Keratinocyte (primary cell): Measurements from ENCODE around the gene MAMDC2. TPM values are rescaled to one million over a fixed set of nuclear protein-coding genes. Genes with fewer than 3 reads are reported as not detected.

Experiments used
- DNase-seq: peaks from one replicate; pipeline ENCODE4 v3.0.0-alpha.2; 2011; ENCODE audit warnings: low read depth, missing footprints, low spot score
- FAIRE-seq: peaks from 2 replicates; lab custom pipeline; 2011; peaks lifted over from hg19 to GRCh38; lab: Jason Lieb, UNC
- H2AFZ ChIP-seq: 2 replicates; pipeline ENCODE4 v1.6.0; 2012; ENCODE audit warnings: low read length, control low read depth, inconsistent platforms; ENCODE audit not compliant: control insufficient read depth
- H3K27ac ChIP-seq: 2 replicates; pipeline ENCODE4 v1.5.1; 2011; ENCODE audit warnings: low read length; ENCODE audit not compliant: control insufficient read depth, insufficient read depth
- H3K27me3 ChIP-seq: 3 replicates; pipeline ENCODE4 v1.6.0; 2011; ENCODE audit warnings: low read length; ENCODE audit not compliant: control insufficient read depth, insufficient read depth; ENCODE audit errors: extremely low read depth
- H3K36me3 ChIP-seq, 2 experiments: 2 replicates in 1 of 2; 3 replicates in 1 of 2; pipeline ENCODE4 v1.5.1; 2011; ENCODE audit warnings: low read length in 2 of 2, mild to moderate bottlenecking in 1 of 2; ENCODE audit not compliant: control insufficient read depth in 2 of 2, insufficient read depth in 2 of 2; ENCODE audit errors: extremely low read depth in 1 of 2
- H3K4me1 ChIP-seq: 3 replicates; pipeline ENCODE4 v1.5.1; 2011; ENCODE audit warnings: low read length; ENCODE audit not compliant: control insufficient read depth, insufficient read depth; ENCODE audit errors: extremely low read depth
- H3K4me2 ChIP-seq: 3 replicates; pipeline ENCODE4 v1.6.0; 2011; ENCODE audit warnings: low read depth, low read length; ENCODE audit not compliant: control insufficient read depth, insufficient read depth; ENCODE audit errors: extremely low read depth
- H3K4me3 ChIP-seq, 3 experiments: fragments of 200-600 bp in 1 of 3; sonication (generic) in 1 of 3; 2 replicates in 2 of 3; 3 replicates in 1 of 3; pipeline ENCODE4 v1.5.1; 2011 to 2016; ENCODE audit warnings: low read length in 3 of 3, mild to moderate bottlenecking in 3 of 3, control low read depth in 2 of 3, inconsistent platforms in 1 of 3, low read depth in 1 of 3, mixed read lengths in 1 of 3, mixed run types in 1 of 3, moderate library complexity in 1 of 3; ENCODE audit not compliant: control insufficient read depth in 2 of 3, insufficient read depth in 2 of 3; ENCODE audit errors: extremely low read depth in 1 of 3
- H3K79me2 ChIP-seq: 2 replicates; pipeline ENCODE4 v1.6.0; 2012; ENCODE audit warnings: low read length; ENCODE audit not compliant: control insufficient read depth, insufficient read depth
- H3K9ac ChIP-seq: 3 replicates; pipeline ENCODE4 v1.6.0; 2011; ENCODE audit warnings: low read length; ENCODE audit not compliant: control insufficient read depth, insufficient read depth; ENCODE audit errors: extremely low read depth
- H3K9me1 ChIP-seq: 3 replicates; pipeline ENCODE4 v1.6.0; 2011; ENCODE audit warnings: low read length; ENCODE audit not compliant: control insufficient read depth, insufficient read depth; ENCODE audit errors: extremely low read depth
- H3K9me3 ChIP-seq: 2 replicates; pipeline ENCODE4 v1.5.1; 2012; ENCODE audit warnings: low read depth, low read length; ENCODE audit not compliant: control insufficient read depth
- H4K20me1 ChIP-seq: 3 replicates; pipeline ENCODE4 v1.6.0; 2011; ENCODE audit warnings: low read length; ENCODE audit not compliant: control insufficient read depth, insufficient read depth; ENCODE audit errors: extremely low read depth
- CTCF ChIP-seq, 3 experiments: IDR thresholded peaks in 1 of 3; conservative IDR thresholded peaks in 1 of 3; optimal IDR thresholded peaks in 1 of 3; 2 replicates in 2 of 3; 3 replicates in 1 of 3; pipeline versions ENCODE3 to v1.5.1; 2011; ENCODE audit warnings: low read length in 3 of 3, mild to moderate bottlenecking in 3 of 3, moderate library complexity in 2 of 3, control low read depth in 1 of 3, inconsistent platforms in 1 of 3; ENCODE audit not compliant: insufficient read depth in 2 of 3; ENCODE audit errors: extremely low read depth in 1 of 3
- EZH2 ChIP-seq: IDR thresholded peaks from one replicate; pipeline ENCODE4 v1.6.1; 2012; ENCODE audit warnings: inconsistent platforms, mild to moderate bottlenecking, low read length, moderate library complexity
- dilution Hi-C: fragments of 300-500 bp; cut with MboI; formaldehyde crosslinking; loops from one replicate; pipeline ENCODE4 v1.7.0; 2020; ENCODE audit warnings: low sequenced_read_pairs; ENCODE audit not compliant: extremely low pct_ligation_motif_present
- polyA plus RNA-seq, 5 experiments: library from polyadenylated mRNA; depleted of rRNA in 3 of 5; stranded (reverse) in 3 of 5; stranded (forward) in 1 of 5; unstranded in 1 of 5; fragments of >200 nt; gene quantifications; 1 replicate in 1 of 5; 2 replicates in 3 of 5; 3 replicates in 1 of 5; pipeline versions ENCODE4 v1.2.1 to v1.2.3, GENCODE V29; 2011 to 2012; ENCODE audit warnings: missing spikeins in 2 of 5, low read depth in 1 of 5, low replicate concordance in 1 of 5

Gene MAMDC2
- polyA plus RNA-seq, 1 donor (not counting 4 experiments of a cell fraction or from before 2014, with no cell fraction given): 4.2 TPM

- no peak overlapping the region for H3K4me2 ChIP-seq
- no peak for TF ChIP-seq EZH2
- no peak for TF ChIP-seq CTCF (optimal IDR thresholded peaks at IDR 0.05 in 1 of 3, IDR thresholded peaks at IDR 0.05 in 1 of 3, conservative IDR thresholded peaks at IDR 0.05 in 1 of 3; ENCODE audit: extremely low read depth in 1 of 3, insufficient read depth in 2 of 3, low read length in 3 of 3)
- no peaks in the 10 kb centered on the region for H3K27me3 ChIP-seq
- DNase-seq (no peak), FAIRE-seq (no peak)
- H3K9ac ChIP-seq: no peak overlapping the region
- no peak overlapping the region for H2AFZ ChIP-seq
- no peaks in the 10 kb centered on the region for H3K4me1 ChIP-seq
- no peak overlapping the region for H3K4me3 ChIP-seq
- no peak overlapping the region for H3K27ac ChIP-seq
- H4K20me1 ChIP-seq: no peaks in the 10 kb centered on the region
- dilution Hi-C loops: loop anchor here (25.0 kb wide), 1 partner anchor 138 kb away; no protein-coding TSS in a partner anchor
- H3K79me2 ChIP-seq: no peaks in the 10 kb centered on the region
- no peaks in the 10 kb centered on the region for H3K36me3 ChIP-seq
- no peaks in the 10 kb centered on the region for H3K9me3 ChIP-seq
- no peaks in the 10 kb centered on the region for H3K9me1 ChIP-seq
Measured at GRCh38 chr9:70100362-70100761, 56.7 kb downstream of the MAMDC2 start.

- H3K27me3 ChIP-seq: no peaks in the 10 kb centered on the region
- H3K4me1 ChIP-seq: no peaks in the 10 kb centered on the region
- DNase-seq (no peak), FAIRE-seq (no peak)
- no peaks in the 10 kb centered on the region for H3K9me3 ChIP-seq
- H3K79me2 ChIP-seq: no peaks in the 10 kb centered on the region
- H4K20me1 ChIP-seq: no peaks in the 10 kb centered on the region
- H2AFZ ChIP-seq: no peak overlapping the region
- no peak overlapping the region for H3K9ac ChIP-seq
- H3K4me3 ChIP-seq: no peak overlapping the region
- TF ChIP-seq EZH2: no peak
- no peak for TF ChIP-seq CTCF (optimal IDR thresholded peaks at IDR 0.05 in 1 of 3, IDR thresholded peaks at IDR 0.05 in 1 of 3, conservative IDR thresholded peaks at IDR 0.05 in 1 of 3; ENCODE audit: extremely low read depth in 1 of 3, insufficient read depth in 2 of 3, low read length in 3 of 3)
- no peaks in the 10 kb centered on the region for H3K36me3 ChIP-seq
- no peaks in the 10 kb centered on the region for H3K9me1 ChIP-seq
- dilution Hi-C loops: loop anchor here (25.0 kb wide), 1 partner anchor 139 kb away; no protein-coding TSS in a partner anchor
- no peak overlapping the region for H3K4me2 ChIP-seq
- H3K27ac ChIP-seq: no peak overlapping the region
Measured at GRCh38 chr9:70101265-70101664, 57.6 kb downstream of the MAMDC2 start.
